Measurements from ENCODE around the gene KIF5C. TPM values are rescaled to one million over a fixed set of nuclear protein-coding genes. Genes with fewer than 3 reads are reported as not detected.

The KIF5C gene
- total and polyA plus RNA-seq, 5 donors, result 0.86 to 3.3 (median 1.3) TPM

DNA sequence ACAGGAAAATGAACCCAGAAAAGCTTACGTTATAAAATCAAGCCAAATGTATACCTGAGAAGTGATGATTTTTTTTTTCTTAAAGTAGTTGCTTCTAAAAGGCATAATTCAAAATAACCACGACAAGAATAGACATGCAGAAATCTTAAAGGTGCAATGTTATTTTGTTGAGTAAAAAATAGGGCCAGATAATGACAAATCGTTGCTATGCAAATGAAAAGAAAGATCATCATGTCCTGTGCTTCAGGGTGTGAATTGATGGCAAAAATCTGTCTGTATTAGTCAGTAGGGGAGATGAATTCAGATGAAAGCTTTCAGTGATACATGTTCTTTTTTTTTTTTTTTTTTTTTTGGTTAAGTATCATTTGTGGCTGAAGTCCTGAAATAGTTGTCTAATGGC is 187.5 kb downstream of the KIF5C start:
- H3K4me1 ChIP-seq (ENCODE audit: control insufficient read depth, insufficient read depth, low read length), result no peaks in the 10 kb centered on the region
- H3K27ac ChIP-seq (ENCODE audit: low read length), result no peak overlapping the region
- no peak for ATAC-seq
- intact Hi-C loops (cut with DNase I), result no loop called here
- WGBS, result 73% methylated on average over 3 of the region's 3 CpGs
- no peaks in the 10 kb centered on the region for H3K27me3 ChIP-seq (ENCODE audit: control insufficient read depth, insufficient read depth)
- no peak overlapping the region for H3K4me3 ChIP-seq (ENCODE audit: low read length)
- H3K9me3 ChIP-seq (ENCODE audit: control insufficient read depth, low read length), result no peaks in the 10 kb centered on the region
- DNase-seq, result no peak

DNA sequence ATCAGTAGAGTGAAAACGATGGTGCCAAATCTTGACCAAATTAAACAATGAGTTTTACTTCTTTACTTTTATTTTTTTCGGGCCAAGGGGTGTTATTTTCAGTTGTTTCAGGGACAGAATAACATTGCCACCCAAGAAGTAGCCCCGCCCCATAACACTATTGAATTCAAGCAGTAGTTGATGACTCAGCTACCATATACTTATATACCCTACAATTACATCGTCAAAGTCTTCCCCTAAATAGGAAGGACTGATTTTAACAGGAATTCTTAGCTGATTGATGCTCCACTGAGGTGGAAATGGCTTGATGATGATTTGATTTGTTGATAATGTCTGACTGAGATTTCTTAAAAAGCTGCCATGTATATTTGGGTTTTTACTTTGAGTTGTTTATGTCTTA is 188.2 kb downstream of the KIF5C start:
- Histone ChIP-seq H3K4me1 (ENCODE audit: control insufficient read depth, insufficient read depth, low read length) (no peaks in the 10 kb centered on the region), H3K27me3 (ENCODE audit: control insufficient read depth, insufficient read depth) (no peaks in the 10 kb centered on the region), H3K9me3 (ENCODE audit: control insufficient read depth, low read length) (no peaks in the 10 kb centered on the region), H3K27ac (ENCODE audit: low read length) (no peak overlapping the region), H3K4me3 (ENCODE audit: low read length) (no peak overlapping the region)
- intact Hi-C loops (cut with DNase I), result no loop called here
- DNase-seq (no peak), ATAC-seq (no peak)
- WGBS, result 86% methylated on average over 4 of the region's 4 CpGs

DNA sequence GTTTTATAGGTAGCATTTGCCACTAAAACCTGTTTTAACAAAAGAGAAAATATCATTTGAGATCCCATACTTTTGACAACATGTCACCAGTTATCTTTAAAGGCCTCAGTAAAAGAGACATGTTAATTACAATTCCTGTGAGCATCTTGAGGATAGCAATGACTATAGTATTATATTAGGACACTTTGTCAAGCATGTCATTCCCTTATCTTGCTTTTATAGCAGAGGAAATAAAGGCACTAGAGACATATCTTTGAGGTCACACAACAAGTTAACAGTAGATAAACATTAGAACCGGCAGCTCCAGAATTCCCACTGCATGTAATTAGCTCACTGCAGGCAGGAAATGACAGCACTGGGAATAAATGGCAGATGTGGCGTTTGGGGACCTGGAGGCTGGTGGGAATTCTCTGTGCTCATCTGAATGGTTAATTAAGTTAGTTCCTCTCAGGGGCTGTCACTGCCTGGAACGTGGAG is 189.4 kb downstream of the KIF5C start:
- H3K27ac ChIP-seq (ENCODE audit: low read length), result no peak overlapping the region
- 21% methylated on average over 3 of the region's 3 CpGs for WGBS
- no peaks in the 10 kb centered on the region for H3K9me3 ChIP-seq (ENCODE audit: control insufficient read depth, low read length)
- DNase-seq (no peak), ATAC-seq (no peak)
- no peaks in the 10 kb centered on the region for H3K4me1 ChIP-seq (ENCODE audit: control insufficient read depth, insufficient read depth, low read length)
- intact Hi-C loops (cut with DNase I), result no loop called here
- no peaks in the 10 kb centered on the region for H3K27me3 ChIP-seq (ENCODE audit: control insufficient read depth, insufficient read depth)
- no peak overlapping the region for H3K4me3 ChIP-seq (ENCODE audit: low read length)

DNA sequence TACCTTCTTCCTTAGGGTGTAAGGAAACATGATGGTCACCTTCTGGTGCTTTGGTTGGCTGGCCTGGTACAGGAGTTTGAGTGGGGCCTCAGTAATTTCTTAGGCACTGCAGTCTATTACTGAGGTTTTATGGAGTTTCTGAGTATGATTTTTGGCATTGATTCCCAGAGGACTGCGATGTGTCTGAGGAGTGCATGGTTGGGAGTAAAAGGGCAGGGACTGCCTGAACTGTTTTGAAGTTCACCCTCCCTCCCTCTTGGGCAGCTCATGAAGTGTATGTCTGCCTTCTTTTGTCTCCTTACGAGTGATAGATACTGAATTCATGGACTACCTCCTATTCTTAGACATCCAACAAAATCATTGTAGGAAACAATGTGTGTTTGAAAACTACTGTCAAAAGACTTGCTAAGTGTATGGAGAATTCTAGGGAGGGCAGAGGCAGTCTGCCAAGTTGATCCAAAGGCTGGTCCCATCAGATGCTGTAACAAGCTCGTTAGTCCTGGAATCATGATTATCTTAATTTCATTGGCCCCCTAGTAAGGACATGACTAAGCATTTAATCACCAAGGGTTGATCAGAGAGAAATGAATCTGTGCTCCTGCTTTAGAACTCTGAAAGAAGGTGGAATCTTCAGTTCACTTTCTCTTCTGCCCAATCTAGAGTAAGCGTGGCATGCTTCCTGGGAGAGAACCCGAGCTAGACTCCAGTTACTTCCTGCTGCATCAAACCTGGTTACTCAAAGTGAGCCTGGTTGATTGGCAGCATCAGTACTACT is 190.0 kb downstream of the KIF5C start:
- Histone ChIP-seq H3K27ac (ENCODE audit: low read length) (no peak overlapping the region), H3K9me3 (ENCODE audit: control insufficient read depth, low read length) (no peaks in the 10 kb centered on the region), H3K4me3 (ENCODE audit: low read length) (no peak overlapping the region), H3K4me1 (ENCODE audit: control insufficient read depth, insufficient read depth, low read length) (no peaks in the 10 kb centered on the region), H3K27me3 (ENCODE audit: control insufficient read depth, insufficient read depth) (no peaks in the 10 kb centered on the region)
- intact Hi-C loops (cut with DNase I), result no loop called here
- no peak for ATAC-seq
- 57% methylated on average over 5 of the region's 5 CpGs for WGBS
- no peak for DNase-seq

DNA sequence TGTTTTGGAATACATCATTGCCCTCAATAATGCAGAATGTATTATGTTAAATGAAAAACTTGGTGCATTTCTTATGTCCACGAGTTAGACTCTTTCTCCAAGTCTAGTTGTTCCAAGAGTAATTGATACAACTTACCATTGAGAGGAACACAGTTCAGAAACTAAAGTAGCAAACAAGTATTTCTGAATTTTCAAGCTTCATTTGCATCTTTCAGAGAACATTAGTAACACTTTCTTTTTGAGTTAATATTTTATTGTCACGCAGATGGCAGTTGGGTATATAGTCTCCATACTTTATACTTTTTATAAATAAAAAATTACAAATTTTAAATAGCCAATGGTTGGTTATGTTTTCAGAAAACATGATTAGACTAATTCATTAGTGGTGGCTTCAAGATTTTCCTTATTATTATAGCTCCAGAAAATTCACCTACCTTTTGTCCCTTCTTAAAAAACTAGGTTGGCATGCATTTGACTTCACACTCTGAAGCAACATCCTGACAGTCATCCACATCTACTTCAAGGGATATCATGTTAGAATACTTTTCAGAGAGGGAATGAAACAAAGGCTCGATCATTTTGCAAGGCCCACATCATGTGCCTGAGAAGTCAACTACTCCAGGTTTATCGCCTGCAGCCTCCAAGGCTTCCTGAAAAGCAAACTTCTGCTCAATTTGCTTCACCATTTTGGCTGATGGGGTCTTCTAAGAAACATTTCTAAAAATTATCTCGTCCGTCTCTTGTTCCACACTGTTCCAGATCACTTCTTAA is 193.4 kb downstream of the KIF5C start:
- intact Hi-C loops (cut with DNase I), result no loop called here
- no peaks in the 10 kb centered on the region for H3K4me1 ChIP-seq (ENCODE audit: control insufficient read depth, insufficient read depth, low read length)
- no peak overlapping the region for H3K4me3 ChIP-seq (ENCODE audit: low read length)
- no peak overlapping the region for H3K27ac ChIP-seq (ENCODE audit: low read length)
- ATAC-seq (no peak), DNase-seq (no peak)
- 83% methylated on average over 6 of the region's 6 CpGs for WGBS
- no peaks in the 10 kb centered on the region for H3K27me3 ChIP-seq (ENCODE audit: control insufficient read depth, insufficient read depth)
- H3K9me3 ChIP-seq (ENCODE audit: control insufficient read depth, low read length), result no peaks in the 10 kb centered on the region

DNA sequence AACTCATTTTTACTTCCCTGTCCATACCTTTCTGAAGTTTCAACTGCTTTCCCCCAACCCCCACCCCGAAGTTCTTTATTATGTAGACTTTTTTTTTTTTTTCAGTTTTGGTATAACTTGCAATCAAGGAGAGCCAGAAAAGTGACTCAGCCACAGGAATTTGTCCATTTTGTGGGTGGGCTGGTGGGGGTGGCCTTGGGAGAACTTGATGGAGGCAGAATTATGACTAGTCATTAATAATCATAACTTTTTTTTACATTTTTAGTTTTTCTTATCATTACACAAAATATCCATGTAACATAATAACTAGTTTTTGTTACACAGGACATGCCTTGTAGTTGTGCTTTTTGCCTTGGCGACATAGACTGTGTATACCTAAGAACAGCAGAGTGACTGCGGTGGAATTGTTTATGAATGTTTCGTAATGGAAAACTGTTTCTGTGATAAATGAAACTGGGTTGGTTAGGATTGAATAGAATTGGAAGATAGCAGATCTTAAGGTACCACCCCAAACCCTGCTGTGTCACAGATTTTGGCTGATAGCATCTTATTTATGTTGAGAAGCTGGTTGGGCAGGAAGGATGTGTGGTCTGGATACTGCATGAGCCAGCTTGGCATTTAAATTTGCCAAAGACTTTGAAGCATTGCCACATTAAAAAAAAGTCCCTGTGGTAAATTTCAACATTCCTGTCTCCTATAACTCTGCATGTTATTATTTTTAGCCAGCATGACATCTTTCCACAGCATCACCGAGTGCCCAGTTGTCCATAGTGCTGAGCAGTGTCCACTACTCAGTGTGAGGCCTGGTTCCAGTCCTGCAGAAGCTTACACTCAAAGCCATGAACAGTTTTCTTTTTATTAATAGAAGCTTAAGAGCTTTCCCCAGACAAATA is 194.2 kb downstream of the KIF5C start:
- intact Hi-C loops (cut with DNase I), result no loop called here
- Histone ChIP-seq H3K27me3 (ENCODE audit: control insufficient read depth, insufficient read depth) (no peaks in the 10 kb centered on the region), H3K9me3 (ENCODE audit: control insufficient read depth, low read length) (no peaks in the 10 kb centered on the region), H3K27ac (ENCODE audit: low read length) (no peak overlapping the region), H3K4me1 (ENCODE audit: control insufficient read depth, insufficient read depth, low read length) (no peaks in the 10 kb centered on the region), H3K4me3 (ENCODE audit: low read length) (no peak overlapping the region)
- no peak for DNase-seq
- peak in 1 of 2 donors; percentile 68 for ATAC-seq
- WGBS, result 70% methylated on average over 5 of the region's 5 CpGs

DNA sequence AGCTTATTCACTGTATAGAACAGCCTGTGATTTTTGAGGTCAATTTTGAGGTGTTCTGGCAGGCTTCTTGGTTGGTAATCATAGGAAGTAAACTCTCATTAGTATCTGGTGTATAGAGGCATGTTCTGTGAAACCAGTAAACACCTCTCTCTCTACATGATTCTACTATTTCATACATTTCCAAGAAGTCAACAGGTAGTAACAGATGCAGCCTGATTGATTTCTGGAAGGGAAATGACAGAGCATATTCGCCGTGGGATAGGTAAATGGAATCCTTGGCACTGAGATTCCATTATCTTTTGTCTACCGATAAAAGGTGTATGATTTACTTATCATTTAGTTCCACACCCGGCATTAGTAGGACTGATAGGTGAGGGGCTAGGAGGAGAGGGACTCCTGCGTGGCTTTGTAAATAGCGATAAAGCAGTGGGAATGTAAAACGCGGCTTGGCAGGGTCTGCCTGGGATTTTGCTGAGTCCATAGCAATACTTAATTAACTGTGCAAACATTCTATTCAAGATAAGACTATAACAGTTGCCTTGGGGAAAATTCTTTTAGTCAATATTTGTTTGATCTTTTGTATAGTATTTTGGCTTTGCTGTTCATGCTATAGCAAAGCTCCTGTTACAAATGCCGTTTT is 195.8 kb downstream of the KIF5C start:
- WGBS, result 46% methylated on average over 9 of the region's 9 CpGs
- H3K4me3 ChIP-seq (ENCODE audit: low read length), result no peak overlapping the region
- no peak overlapping the region for H3K27ac ChIP-seq (ENCODE audit: low read length)
- H3K4me1 ChIP-seq (ENCODE audit: control insufficient read depth, insufficient read depth, low read length), result no peaks in the 10 kb centered on the region
- intact Hi-C loops (cut with DNase I), result no loop called here
- ATAC-seq (no peak), DNase-seq (no peak)
- H3K9me3 ChIP-seq (ENCODE audit: control insufficient read depth, low read length), result no peaks in the 10 kb centered on the region
- no peaks in the 10 kb centered on the region for H3K27me3 ChIP-seq (ENCODE audit: control insufficient read depth, insufficient read depth)

DNA sequence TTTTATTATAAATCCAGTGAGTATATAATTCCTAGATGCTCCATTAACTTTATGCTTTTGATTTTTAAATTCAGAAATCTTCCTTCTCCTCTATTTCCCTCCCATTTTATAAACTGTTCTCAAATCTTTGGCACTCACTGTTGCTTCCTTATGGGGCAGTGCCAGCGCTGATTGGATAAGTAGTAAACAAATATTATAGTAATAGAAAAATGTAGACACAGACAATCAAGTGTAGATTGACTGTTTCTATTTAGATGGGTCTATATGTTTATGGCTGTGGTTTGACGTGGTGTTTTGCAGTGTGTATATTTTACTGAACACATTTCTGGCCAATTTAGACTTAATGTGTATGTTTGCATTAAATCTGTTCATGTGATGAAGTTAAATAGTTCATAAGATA is 200.1 kb downstream of the KIF5C start:
- intact Hi-C loops (cut with DNase I), result no loop called here
- 82% methylated on average over 2 of the region's 2 CpGs for WGBS

DNA sequence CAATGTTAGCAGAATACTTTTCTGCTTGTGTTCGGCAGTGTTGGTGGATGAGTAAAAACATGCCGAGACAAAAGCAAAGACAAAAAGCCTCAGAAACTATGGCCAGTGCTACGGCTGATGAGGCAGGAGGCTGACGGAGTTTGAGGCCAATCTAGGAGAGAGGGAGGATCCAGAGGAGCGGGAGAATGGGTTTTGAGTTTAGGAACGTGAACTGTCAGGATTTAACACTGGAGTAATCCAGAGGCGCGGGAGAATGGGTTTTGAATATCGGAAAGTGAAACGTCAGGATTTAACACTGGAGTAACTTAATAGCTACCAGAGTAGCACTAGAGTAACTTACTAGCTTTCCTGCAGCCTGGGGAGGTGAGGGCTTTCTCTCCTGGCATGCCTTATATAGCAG is 200.8 kb downstream of the KIF5C start:
- no peak overlapping the region for H3K4me3 ChIP-seq (ENCODE audit: low read length)
- no peaks in the 10 kb centered on the region for H3K9me3 ChIP-seq (ENCODE audit: control insufficient read depth, low read length)
- 62% methylated on average over 10 of the region's 10 CpGs for WGBS
- no peaks in the 10 kb centered on the region for H3K27me3 ChIP-seq (ENCODE audit: control insufficient read depth, insufficient read depth)
- ATAC-seq (no peak), DNase-seq (no peak)
- H3K4me1 ChIP-seq (ENCODE audit: control insufficient read depth, insufficient read depth, low read length), result no peaks in the 10 kb centered on the region
- H3K27ac ChIP-seq (ENCODE audit: low read length), result no peak overlapping the region
- intact Hi-C loops (cut with DNase I), result no loop called here

More for the DNA sequence above, 200.1 kb downstream of the KIF5C start:
- DNase-seq (no peak), ATAC-seq (no peak)
- no peaks in the 10 kb centered on the region for H3K4me1 ChIP-seq (ENCODE audit: control insufficient read depth, insufficient read depth, low read length)
- H3K9me3 ChIP-seq (ENCODE audit: control insufficient read depth, low read length), result no peaks in the 10 kb centered on the region
- H3K4me3 ChIP-seq (ENCODE audit: low read length), result no peak overlapping the region
- no peaks in the 10 kb centered on the region for H3K27me3 ChIP-seq (ENCODE audit: control insufficient read depth, insufficient read depth)
- no peak overlapping the region for H3K27ac ChIP-seq (ENCODE audit: low read length)
